Left lobe of liver (tissue), 2 donors: ENCODE data around the gene IDH1. TPM values are rescaled to one million over a fixed set of nuclear protein-coding genes. Genes with fewer than 3 reads are reported as not detected.
"Not testable (repeated sequence)": the region's sequence is repeated elsewhere in the genome, so short reads cannot be mapped to it uniquely, and the experiment has no call there.

ENCODE experiments used
- ATAC-seq: fragments of 200-7000 bp; cut with Tn5 transposase; one replicate; pipeline ENCODE4 v1.9.1; 2020; ENCODE audit warnings: mild to moderate bottlenecking, moderate library complexity
- DNase-seq: peaks from one replicate; pipeline ENCODE4 v3.0.0-alpha.2; 2020; ENCODE audit warnings: low spot score
- total RNA-seq: library from RNA; stranded (reverse); gene quantifications from one replicate; pipeline ENCODE4 v1.2.1, GENCODE V29; 2021
- donor health status: DM: no; HTN: no; CAD: no; lungs with moderate emphysema.
- donor health status: DM: no; HTN: yes; CAD: no.

Gene IDH1
- total RNA-seq, 1 donor from 2014 or later, result 293 TPM

- ATAC-seq, result no peak
- no peak for DNase-seq
Observed at GRCh38 chr2:208222351-208222750, 32.5 kb downstream of the IDH1 start.

- not testable (repeated sequence) for ATAC-seq, DNase-seq
Observed at GRCh38 chr2:208221873-208222272, 33.0 kb downstream of the IDH1 start.

- ATAC-seq (no peak), DNase-seq (no peak)
Observed at GRCh38 chr2:208210688-208211451, 44.0 kb downstream of the IDH1 start.

- DNase-seq, result no peak
- no peak for ATAC-seq
Observed at GRCh38 chr2:208208335-208209085, 46.4 kb downstream of the IDH1 start.

GRCh38 chr2:208207769-208208168 lies 47.1 kb downstream of the IDH1 start:
- DNase-seq (no peak), ATAC-seq (peak; percentile 68)

GRCh38 chr2:208204166-208204565 lies 50.7 kb downstream of the IDH1 start:
- DNase-seq, result no peak
- ATAC-seq, result no peak

- ATAC-seq (no peak), DNase-seq (no peak)
Observed at GRCh38 chr2:208195531-208195930, 59.3 kb downstream of the IDH1 start.

GRCh38 chr2:208192611-208193236 lies 62.1 kb downstream of the IDH1 start:
- no peak for ATAC-seq
- DNase-seq, result no peak

GRCh38 chr2:208189810-208190503 lies 64.9 kb downstream of the IDH1 start, which contains the start of gene C2orf80:
Gene C2orf80 (minus strand): TSS chr2:208190030. CDS start chr2:208186986, 3,044 bp downstream.
- no peak for ATAC-seq
- DNase-seq, result no peak

- no peak for DNase-seq
- ATAC-seq, result no peak
Observed at GRCh38 chr2:208189069-208189809, 65.6 kb downstream of the IDH1 start.

- ATAC-seq, result no peak
- no peak for DNase-seq
Observed at GRCh38 chr2:208186893-208187292, 68.0 kb downstream of the IDH1 start.

GRCh38 chr2:208186465-208186864 lies 68.4 kb downstream of the IDH1 start:
- DNase-seq (no peak), ATAC-seq (no peak)

Other genes with a start within 250 kb of the IDH1 start
- gene PLEKHM3, start 229.5 kb downstream of the IDH1 start, total RNA-seq, result 8.5 TPM
- not detected for gene CRYGD, start 130.5 kb downstream of the IDH1 start, total RNA-seq
- not detected for gene CRYGC, start 125.2 kb downstream of the IDH1 start, total RNA-seq
- gene CRYGB, start 108.9 kb downstream of the IDH1 start, total RNA-seq, result not detected
- not detected for gene CRYGA, start 91.5 kb downstream of the IDH1 start, total RNA-seq
- gene C2orf80, start 65.0 kb downstream of the IDH1 start, total RNA-seq, result not detected
- 12.8 TPM for gene PIKFYVE, start 11.2 kb upstream of the IDH1 start, total RNA-seq
- 0.18 TPM for gene PTH2R, start 151.7 kb upstream of the IDH1 start, total RNA-seq